Measurements from ENCODE around the gene KRTAP4-5.

GRCh38 chr17:41121742-41122141, 27.9 kb downstream of the KRTAP4-5 start:
- no peak for TF ChIP-seq CTCF (IDR thresholded peaks at IDR 0.05)
- no peak for TF ChIP-seq POLR2A (IDR thresholded peaks at IDR 0.05)

All from lower leg skin (tissue), 3 donors.